ENCODE data around the gene AIP. TPM values are rescaled to one million over a fixed set of nuclear protein-coding genes. Genes with fewer than 3 reads are reported as not detected.

Gene AIP
- total and polyA plus RNA-seq, 9 of the 15 experiments (the other 6 are each of a cell fraction or from before 2014, with no cell fraction given): 5.2 to 92.5 (median 52.7) TPM

DNA sequence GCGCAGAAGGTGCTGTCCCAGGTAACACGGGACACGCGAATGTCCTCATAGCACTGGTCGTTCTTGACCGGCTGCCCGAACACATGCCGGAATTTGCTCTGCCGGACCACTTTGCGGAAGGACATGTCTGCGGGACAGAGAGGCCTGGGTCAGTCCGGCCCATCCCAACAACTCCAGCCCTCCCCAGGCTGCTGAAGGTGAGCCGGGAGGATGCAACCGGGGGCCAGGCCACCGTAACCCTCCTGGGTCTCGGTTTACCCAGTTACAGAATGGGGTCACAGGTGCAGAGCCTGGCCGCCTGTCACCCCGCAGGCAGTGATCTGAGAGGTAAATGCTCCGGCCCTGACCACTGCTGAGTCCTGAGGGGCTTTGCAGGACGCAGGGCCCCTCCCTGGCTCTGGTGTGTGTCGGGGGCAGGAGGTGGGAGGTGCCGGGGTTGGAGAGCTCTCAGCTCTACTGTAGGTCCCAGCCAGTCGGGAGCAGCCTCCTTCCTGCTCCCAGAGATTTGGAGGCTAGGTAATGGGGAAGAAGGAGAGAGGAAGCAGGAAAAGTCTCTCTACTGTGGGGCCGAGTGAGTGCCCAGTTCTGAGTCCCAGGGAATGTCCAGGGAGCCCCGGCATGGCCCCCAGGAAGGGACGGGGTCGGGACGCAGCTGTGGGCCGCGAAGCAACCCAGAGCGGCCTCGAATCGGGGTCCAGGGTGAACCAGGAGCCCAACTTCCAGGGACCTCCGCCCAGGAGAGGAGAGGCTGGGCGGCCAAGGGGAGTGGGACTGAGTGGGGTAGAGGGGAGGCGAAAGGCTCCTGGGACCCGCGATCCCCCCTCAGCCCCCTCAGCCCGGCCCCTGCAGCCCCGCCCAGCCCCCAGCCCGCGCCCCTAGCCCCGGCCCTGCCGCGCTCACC is 40.1 kb upstream of the AIP start (continued):
- TF ChIP-seq, protein P1, sequence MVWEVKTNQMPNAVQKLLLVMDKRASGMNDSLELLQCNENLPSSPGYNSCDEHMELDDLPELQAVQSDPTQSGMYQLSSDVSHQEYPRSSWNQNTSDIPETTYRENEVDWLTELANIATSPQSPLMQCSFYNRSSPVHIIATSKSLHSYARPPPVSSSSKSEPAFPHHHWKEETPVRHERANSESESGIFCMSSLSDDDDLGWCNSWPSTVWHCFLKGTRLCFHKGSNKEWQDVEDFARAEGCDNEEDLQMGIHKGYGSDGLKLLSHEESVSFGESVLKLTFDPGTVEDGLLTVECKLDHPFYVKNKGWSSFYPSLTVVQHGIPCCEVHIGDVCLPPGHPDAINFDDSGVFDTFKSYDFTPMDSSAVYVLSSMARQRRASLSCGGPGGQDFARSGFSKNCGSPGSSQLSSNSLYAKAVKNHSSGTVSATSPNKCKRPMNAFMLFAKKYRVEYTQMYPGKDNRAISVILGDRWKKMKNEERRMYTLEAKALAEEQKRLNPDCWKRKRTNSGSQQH (CRISPR knock-in tag; IDR thresholded peaks at IDR 0.05): no peak
- no peak for TF ChIP-seq HOXB6 (CRISPR knock-in tag; IDR thresholded peaks at IDR 0.05; ENCODE audit: borderline replicate concordance)
- TF ChIP-seq ZFX (CRISPR knock-in tag; IDR thresholded peaks at IDR 0.05): peak; percentile 34; the same call in 1 of the 2 replicates
- TF ChIP-seq, protein P2, sequence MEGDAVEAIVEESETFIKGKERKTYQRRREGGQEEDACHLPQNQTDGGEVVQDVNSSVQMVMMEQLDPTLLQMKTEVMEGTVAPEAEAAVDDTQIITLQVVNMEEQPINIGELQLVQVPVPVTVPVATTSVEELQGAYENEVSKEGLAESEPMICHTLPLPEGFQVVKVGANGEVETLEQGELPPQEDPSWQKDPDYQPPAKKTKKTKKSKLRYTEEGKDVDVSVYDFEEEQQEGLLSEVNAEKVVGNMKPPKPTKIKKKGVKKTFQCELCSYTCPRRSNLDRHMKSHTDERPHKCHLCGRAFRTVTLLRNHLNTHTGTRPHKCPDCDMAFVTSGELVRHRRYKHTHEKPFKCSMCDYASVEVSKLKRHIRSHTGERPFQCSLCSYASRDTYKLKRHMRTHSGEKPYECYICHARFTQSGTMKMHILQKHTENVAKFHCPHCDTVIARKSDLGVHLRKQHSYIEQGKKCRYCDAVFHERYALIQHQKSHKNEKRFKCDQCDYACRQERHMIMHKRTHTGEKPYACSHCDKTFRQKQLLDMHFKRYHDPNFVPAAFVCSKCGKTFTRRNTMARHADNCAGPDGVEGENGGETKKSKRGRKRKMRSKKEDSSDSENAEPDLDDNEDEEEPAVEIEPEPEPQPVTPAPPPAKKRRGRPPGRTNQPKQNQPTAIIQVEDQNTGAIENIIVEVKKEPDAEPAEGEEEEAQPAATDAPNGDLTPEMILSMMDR (IDR thresholded peaks at IDR 0.05 in 2 of 3, conservative IDR thresholded peaks at IDR 0.05 in 1 of 3; ENCODE audit: insufficient read depth in 2 of 3, low read depth in 1 of 3, low read length in 3 of 3): no peak
- TF ChIP-seq TSC22D4 (tag; IDR thresholded peaks at IDR 0.05): no peak
- TF ChIP-seq ZBTB7A (IDR thresholded peaks at IDR 0.05; ENCODE audit: borderline replicate concordance, control insufficient read depth, low read depth, low read length): 0 out of 2 replicates have a peak, but pooled peaks have one; percentile 18
- TF ChIP-seq BHLHE40 (IDR thresholded peaks at IDR 0.05; ENCODE audit: low read length): no peak
- no peak for TF ChIP-seq ZNF347 (CRISPR knock-in tag; IDR thresholded peaks at IDR 0.05; ENCODE audit: low read depth)
- TF ChIP-seq MED1 (CRISPR knock-in tag; IDR thresholded peaks at IDR 0.05; ENCODE audit: borderline replicate concordance): no peak
- TF ChIP-seq SREBF2 (CRISPR knock-in tag; IDR thresholded peaks at IDR 0.05): no peak
- TF ChIP-seq, protein P3, sequence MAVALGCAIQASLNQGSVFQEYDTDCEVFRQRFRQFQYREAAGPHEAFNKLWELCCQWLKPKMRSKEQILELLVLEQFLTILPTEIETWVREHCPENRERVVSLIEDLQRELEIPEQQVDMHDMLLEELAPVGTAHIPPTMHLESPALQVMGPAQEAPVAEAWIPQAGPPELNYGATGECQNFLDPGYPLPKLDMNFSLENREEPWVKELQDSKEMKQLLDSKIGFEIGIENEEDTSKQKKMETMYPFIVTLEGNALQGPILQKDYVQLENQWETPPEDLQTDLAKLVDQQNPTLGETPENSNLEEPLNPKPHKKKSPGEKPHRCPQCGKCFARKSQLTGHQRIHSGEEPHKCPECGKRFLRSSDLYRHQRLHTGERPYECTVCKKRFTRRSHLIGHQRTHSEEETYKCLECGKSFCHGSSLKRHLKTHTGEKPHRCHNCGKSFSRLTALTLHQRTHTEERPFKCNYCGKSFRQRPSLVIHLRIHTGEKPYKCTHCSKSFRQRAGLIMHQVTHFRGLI (CRISPR knock-in tag; IDR thresholded peaks at IDR 0.05): no peak
- TF ChIP-seq NCOA6 (IDR thresholded peaks at IDR 0.05): no peak
- 0 out of 2 replicates have a peak, but pooled peaks have one; percentile 24 for TF ChIP-seq CBFB (CRISPR knock-in tag; IDR thresholded peaks at IDR 0.05)
- TF ChIP-seq, protein P4, sequence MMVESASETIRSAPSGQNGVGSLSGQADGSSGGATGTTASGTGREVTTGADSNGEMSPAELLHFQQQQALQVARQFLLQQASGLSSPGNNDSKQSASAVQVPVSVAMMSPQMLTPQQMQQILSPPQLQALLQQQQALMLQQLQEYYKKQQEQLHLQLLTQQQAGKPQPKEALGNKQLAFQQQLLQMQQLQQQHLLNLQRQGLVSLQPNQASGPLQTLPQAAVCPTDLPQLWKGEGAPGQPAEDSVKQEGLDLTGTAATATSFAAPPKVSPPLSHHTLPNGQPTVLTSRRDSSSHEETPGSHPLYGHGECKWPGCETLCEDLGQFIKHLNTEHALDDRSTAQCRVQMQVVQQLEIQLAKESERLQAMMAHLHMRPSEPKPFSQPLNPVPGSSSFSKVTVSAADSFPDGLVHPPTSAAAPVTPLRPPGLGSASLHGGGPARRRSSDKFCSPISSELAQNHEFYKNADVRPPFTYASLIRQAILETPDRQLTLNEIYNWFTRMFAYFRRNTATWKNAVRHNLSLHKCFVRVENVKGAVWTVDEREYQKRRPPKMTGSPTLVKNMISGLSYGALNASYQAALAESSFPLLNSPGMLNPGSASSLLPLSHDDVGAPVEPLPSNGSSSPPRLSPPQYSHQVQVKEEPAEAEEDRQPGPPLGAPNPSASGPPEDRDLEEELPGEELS (CRISPR knock-in tag; IDR thresholded peaks at IDR 0.05; ENCODE audit: borderline replicate concordance): no peak
- no peak for TF ChIP-seq ETV5 (CRISPR knock-in tag; IDR thresholded peaks at IDR 0.05; ENCODE audit: low read depth)

Data from K562 (cell line).